NCI-H526 treated with DMSO at 0.1 percent for 48 hours (cell line): ENCODE data around the gene TMEM176B.

Experiments
- DNase-seq: peaks from one replicate; lab custom pipeline; 2025; lab: John Stamatoyannopoulos, UW

TMEM176B gene

GRCh38 chr7:150751702-150752101 is 48.5 kb downstream of the TMEM176B start:
- no peak for DNase-seq

GRCh38 chr7:150748376-150748775 is 51.8 kb downstream of the TMEM176B start:
- DNase-seq, result no peak

- DNase-seq, result no peak
These were observed 53.2 kb downstream of the TMEM176B start for GRCh38 chr7:150746921-150747320.

GRCh38 chr7:150745876-150746275 is 54.3 kb downstream of the TMEM176B start:
- no peak for DNase-seq

- no peak for DNase-seq
These were observed 55.1 kb downstream of the TMEM176B start for GRCh38 chr7:150745086-150745485.

- DNase-seq, result no peak
These were observed 56.0 kb downstream of the TMEM176B start for GRCh38 chr7:150744041-150744656.

- no peak for DNase-seq
These were observed 57.7 kb downstream of the TMEM176B start for GRCh38 chr7:150742286-150742968.
